ENCODE data around the gene GSE1. TPM values are rescaled to one million over a fixed set of nuclear protein-coding genes. Genes with fewer than 3 reads are reported as not detected.

GSE1 gene
- total and polyA plus RNA-seq, 2 of the 13 experiments (the other 11 are each of a cell fraction or from before 2014, with no cell fraction given), result 16.1 to 31.2 TPM

DNA sequence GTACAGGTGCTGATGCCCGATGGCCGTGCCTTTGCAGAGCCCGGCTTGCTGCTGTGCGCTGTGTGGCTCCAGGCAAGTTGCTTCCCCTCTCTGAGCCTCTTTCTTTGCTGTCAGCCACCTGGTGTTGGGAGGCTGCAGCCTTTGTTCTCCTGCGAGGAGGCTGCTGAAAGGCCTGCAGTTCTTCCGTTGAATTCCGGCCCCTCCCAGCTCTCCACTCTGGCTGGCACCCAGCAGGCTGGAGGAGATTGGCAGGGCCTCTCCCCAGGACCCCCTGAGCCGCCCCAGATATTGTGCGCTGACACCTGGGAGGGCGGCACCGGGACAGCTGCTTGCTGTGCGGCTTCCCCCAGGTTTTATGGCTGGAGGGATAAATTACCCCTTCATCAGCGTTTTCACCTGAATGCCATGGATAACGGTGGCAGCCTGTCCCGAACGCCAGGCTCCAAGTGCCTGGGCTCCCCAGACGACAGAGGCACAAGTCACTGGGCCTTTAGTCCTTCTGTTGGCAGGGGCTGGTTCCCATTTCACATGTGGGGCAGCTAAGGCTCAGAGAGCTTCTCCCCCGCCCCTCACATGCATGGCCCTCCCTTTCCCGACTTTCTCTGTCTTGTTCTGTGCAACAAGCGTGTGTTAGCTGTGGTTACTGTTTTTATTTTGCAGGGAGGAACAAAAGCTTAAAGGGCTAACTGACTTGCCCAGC lies 35.1 kb upstream of the GSE1 start:
- Histone ChIP-seq H3K9ac (ENCODE audit: insufficient read depth, low read depth, low read length) (no peak overlapping the region), H3K4me3 (replicated peaks in 1 of 3; ENCODE audit: insufficient read depth in 1 of 3, low read depth in 2 of 3, low read length in 3 of 3) (no peak overlapping the region), H3K79me2 (ENCODE audit: insufficient read depth, low read length) (peaks cover 69% of the 10 kb centered on the region), H3K27ac (ENCODE audit: extremely low read length, insufficient read depth, low read length) (no peak overlapping the region), H4K20me1 (ENCODE audit: insufficient read depth, low read length) (peaks cover 60% of the 10 kb centered on the region), H3K9me3 (ENCODE audit: low read length) (no peaks in the 10 kb centered on the region), H3K4me2 (ENCODE audit: low read depth, low read length) (no peak overlapping the region), H3K27me3 (ENCODE audit: control insufficient read depth in 1 of 2, insufficient read depth in 2 of 2, low read length in 2 of 2) (no peaks in the 10 kb centered on the region), H3K4me1 (ENCODE audit: insufficient read depth, low read length) (peaks cover 18% of the 10 kb centered on the region), H2AFZ (ENCODE audit: low read length) (no peak overlapping the region), H3K36me3 (replicated peaks in 1 of 2; ENCODE audit: control insufficient read depth in 1 of 2, insufficient read depth in 2 of 2, low read length in 2 of 2) (no peaks in the 10 kb centered on the region; a peak in 4 of 5 replicates)
- ATAC-seq, result no peak
- ChIA-PET POLR2A (no interaction called here), CTCF (ENCODE audit: low intra/inter-chr PET ratio, low total read pairs) (no interaction called here)
- TF ChIP-seq ZMYM3 (CRISPR knock-in tag; IDR thresholded peaks at IDR 0.05), result 0 out of 2 replicates have a peak, but pooled peaks have one; percentile 28
- no peak for TF ChIP-seq SIN3B (IDR thresholded peaks at IDR 0.05; ENCODE audit: low read length)
- TF ChIP-seq MLLT10 (CRISPR knock-in tag; IDR thresholded peaks at IDR 0.05), result no peak
- TF ChIP-seq, protein P1, sequence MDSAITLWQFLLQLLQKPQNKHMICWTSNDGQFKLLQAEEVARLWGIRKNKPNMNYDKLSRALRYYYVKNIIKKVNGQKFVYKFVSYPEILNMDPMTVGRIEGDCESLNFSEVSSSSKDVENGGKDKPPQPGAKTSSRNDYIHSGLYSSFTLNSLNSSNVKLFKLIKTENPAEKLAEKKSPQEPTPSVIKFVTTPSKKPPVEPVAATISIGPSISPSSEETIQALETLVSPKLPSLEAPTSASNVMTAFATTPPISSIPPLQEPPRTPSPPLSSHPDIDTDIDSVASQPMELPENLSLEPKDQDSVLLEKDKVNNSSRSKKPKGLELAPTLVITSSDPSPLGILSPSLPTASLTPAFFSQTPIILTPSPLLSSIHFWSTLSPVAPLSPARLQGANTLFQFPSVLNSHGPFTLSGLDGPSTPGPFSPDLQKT (CRISPR knock-in tag; IDR thresholded peaks at IDR 0.05; ENCODE audit: borderline replicate concordance), result peak; percentile 9; the same call in 1 of the 2 replicates
- peak; percentile 98 for TF ChIP-seq ZNF768 (CRISPR knock-in tag; IDR thresholded peaks at IDR 0.05)
- no peak for TF ChIP-seq ELF1 (CRISPR knock-in tag; IDR thresholded peaks at IDR 0.05)
- no peak for TF ChIP-seq ZFP36L1 (CRISPR knock-in tag; IDR thresholded peaks at IDR 0.05)
- no peak for TF ChIP-seq ZFAT (CRISPR knock-in tag; conservative IDR thresholded peaks at IDR 0.05)
- TF ChIP-seq HOXA7 (CRISPR knock-in tag; IDR thresholded peaks at IDR 0.05), result no peak
- in situ Hi-C loops (cut with HindIII; ENCODE audit: extremely low pct_ligation_motif_present, low pct_unique_long_range_greater_than_20kb) (no loop called here), intact Hi-C loops (cut with micrococcal nuclease; ENCODE audit: unreplicated experiment) (no loop called here)
- no peak for DNase-seq (ENCODE audit: low spot score)
- 96% methylated on average over 15 of the region's 20 CpGs for WGBS (ENCODE audit: low lambda C conversion rate)
- no TSS peak for BruUV-seq (replicated peaks)
- FAIRE-seq, result no peak
